Measurements from ENCODE around the gene TTC39C. TPM values are rescaled to one million over a fixed set of nuclear protein-coding genes. Genes with fewer than 3 reads are reported as not detected.
A peak's percentile ranks its signal among the peaks of the same experiment; 100 is the strongest.

TTC39C gene
- total RNA-seq (10 to 100 TPM; 57.7 to 68.3 TPM), polyA plus RNA-seq (ENCODE audit: insufficient read depth, low read depth, low replicate concordance) (70.4 TPM)
- long read RNA-seq, donor 1, partial matches to known transcripts: 0 of 2 reads
- long read RNA-seq, donor 1, other reads (novel, unspliced or antisense): 0 of 2 reads
- long read RNA-seq, donor 2, partial matches to known transcripts: 0 of 4 reads
- long read RNA-seq, donor 2, other reads (novel, unspliced or antisense): 0 of 4 reads

- Histone ChIP-seq H3K27me3 (no peaks in the 10 kb centered on the region), H3K4me3 (peak within 1 kb of the TSS; percentile 72 to 82), H3K27ac (peak within 1 kb of the TSS; percentile 76 to 81), H3K36me3 (ENCODE audit: low read depth, missing control alignments) (no peaks in the 10 kb centered on the region), H3K4me1 (peaks cover 13% of the 10 kb centered on the region), H3K9me3 (no peaks in the 10 kb centered on the region)
- intact Hi-C loops (cut with DNase I; ENCODE audit: low total_unique reads): no loop called here
- no peak for TF ChIP-seq POLR2A (IDR thresholded peaks at IDR 0.05)
- no peak for TF ChIP-seq CTCF (IDR thresholded peaks at IDR 0.05)
- DNase-seq: peak; percentile 71
- 1% methylated on average over 14 to 77 of the region's 118 CpGs for WGBS, 2 donors
Observed at GRCh38 chr18:24014062-24014985, at the start of gene TTC39C. Gene TTC39C (plus strand): TSS chr18:24014754. CDS start chr18:24014872, 118 bp downstream.

- 68 to 87% methylated on average over 7 to 8 of the region's 8 CpGs for WGBS, 2 donors
Observed at GRCh38 chr18:23966909-23967308, 47.6 kb upstream of the TTC39C start.

GRCh38 chr18:23967321-23968089 lies 47.0 kb upstream of the TTC39C start:
- no peak for TF ChIP-seq CTCF (IDR thresholded peaks at IDR 0.05)
- TF ChIP-seq POLR2A (IDR thresholded peaks at IDR 0.05): no peak
- Histone ChIP-seq H3K27me3 (no peaks in the 10 kb centered on the region), H3K9me3 (no peaks in the 10 kb centered on the region), H3K4me3 (no peak overlapping the region), H3K4me1 (no peaks in the 10 kb centered on the region), H3K27ac (no peak overlapping the region), H3K36me3 (ENCODE audit: low read depth, missing control alignments) (no peaks in the 10 kb centered on the region)
- intact Hi-C loops (cut with DNase I; ENCODE audit: low total_unique reads): no loop called here
- no peak for DNase-seq
- 84 to 88% methylated on average over 9 of the region's 9 CpGs for WGBS, 2 donors

More at GRCh38 chr18:23966909-23967308, 47.6 kb upstream of the TTC39C start:
- Histone ChIP-seq H3K27ac (no peak overlapping the region), H3K36me3 (ENCODE audit: low read depth, missing control alignments) (no peaks in the 10 kb centered on the region), H3K4me1 (no peaks in the 10 kb centered on the region), H3K9me3 (no peaks in the 10 kb centered on the region), H3K27me3 (no peaks in the 10 kb centered on the region), H3K4me3 (no peak overlapping the region)
- intact Hi-C loops (cut with DNase I; ENCODE audit: low total_unique reads): no loop called here
- TF ChIP-seq CTCF (IDR thresholded peaks at IDR 0.05) (no peak), POLR2A (IDR thresholded peaks at IDR 0.05) (no peak)
- no peak for DNase-seq

GRCh38 chr18:23968638-23969604 lies 45.6 kb upstream of the TTC39C start:
- H3K4me1 ChIP-seq: no peaks in the 10 kb centered on the region
- H3K36me3 ChIP-seq (ENCODE audit: low read depth, missing control alignments): no peaks in the 10 kb centered on the region
- intact Hi-C loops (cut with DNase I; ENCODE audit: low total_unique reads): no loop called here
- H3K27me3 ChIP-seq: no peaks in the 10 kb centered on the region
- whole genome bisulfite sequencing, 2 donors: 88 to 95% methylated on average over 4 of the region's 4 CpGs
- DNase-seq: no peak
- H3K9me3 ChIP-seq: no peaks in the 10 kb centered on the region
- TF ChIP-seq CTCF (IDR thresholded peaks at IDR 0.05) (no peak), POLR2A (IDR thresholded peaks at IDR 0.05) (no peak)
- H3K27ac ChIP-seq: no peak overlapping the region
- H3K4me3 ChIP-seq: no peak overlapping the region
